Prostate gland (tissue), 2 donors: Measurements from ENCODE around the gene MRM1.

Experiments
- CTCF ChIP-seq, 4 experiments: fragments of 200-600 bp in 2 of 4; fragments of 450-650 bp in 2 of 4; sonication (generic) in 2 of 4; IDR thresholded peaks; 1 replicate in 3 of 4; 2 replicates in 1 of 4; pipeline ENCODE4 v1.5.1; 2016 to 2019; ENCODE audit warnings: antibody characterized with exemption in 4 of 4, mild to moderate bottlenecking in 2 of 4, moderate library complexity in 2 of 4
- POLR2A ChIP-seq: fragments of 450-650 bp; IDR thresholded peaks from one replicate; pipeline ENCODE4 v1.6.1; 2016; ENCODE audit warnings: antibody characterized with exemption, mild to moderate bottlenecking
- POLR2AphosphoS5 ChIP-seq: sonication (generic); formaldehyde crosslinking; IDR thresholded peaks from one replicate; pipeline ENCODE4 v1.6.1; 2017; ENCODE audit warnings: antibody characterized with exemption

- TF ChIP-seq CTCF (IDR thresholded peaks at IDR 0.05) (no peak), POLR2A (no peak), POLR2AphosphoS5 (no peak)
Measured at GRCh38 chr17:36586138-36586537, 15.2 kb upstream of the MRM1 start.
